Type B pancreatic cell (in vitro differentiated cells): Measurements from ENCODE around the gene ZNF80. TPM values are rescaled to one million over a fixed set of nuclear protein-coding genes. Genes with fewer than 3 reads are reported as not detected.
"Not testable (repeated sequence)": the region's sequence is repeated elsewhere in the genome, so short reads cannot be mapped to it uniquely, and the experiment has no call there.

Experiments
- DNase-seq: peaks from one replicate; pipeline ENCODE4 v3.0.0; 2021; ENCODE audit warnings: mixed read lengths; ENCODE audit not compliant: unreplicated experiment; ENCODE audit errors: extremely low spot score
- H3K27ac Mint-ChIP-seq: 2 replicates; pipeline ENCODE4 v1.8.0; 2021; ENCODE audit warnings: mild to moderate bottlenecking, mixed read lengths
- H3K27me3 Mint-ChIP-seq: 2 replicates; pipeline ENCODE4 v1.8.0; 2021; ENCODE audit warnings: mixed read lengths
- H3K36me3 Mint-ChIP-seq: 2 replicates; pipeline ENCODE4 v1.8.0; 2021; ENCODE audit warnings: mixed read lengths
- H3K4me1 Mint-ChIP-seq: one replicate; pipeline ENCODE4 v1.8.0; 2021; ENCODE audit warnings: mixed read lengths; ENCODE audit not compliant: unreplicated experiment
- H3K4me3 Mint-ChIP-seq: 2 replicates; pipeline ENCODE4 v1.8.0; 2021; ENCODE audit warnings: mild to moderate bottlenecking, mixed read lengths
- H3K9me3 Mint-ChIP-seq: 2 replicates; pipeline ENCODE4 v1.8.0; 2021; ENCODE audit warnings: mixed read lengths
- total RNA-seq: library from RNA; stranded (reverse); gene quantifications from 2 replicates; pipeline ENCODE4 v1.2.1, GENCODE V29; 2021; ENCODE audit warnings: low replicate concordance
- TF ChIP-seq, protein P1 (sequence below): fragments of 200-600 bp; sonication (generic); conservative IDR thresholded peaks from 2 replicates; pipeline ENCODE4 v1.5.0; 2021; ENCODE audit warnings: antibody characterized with exemption, mild to moderate bottlenecking

ZNF80 gene
- total RNA-seq, 1 donor from 2014 or later, result not detected

DNA sequence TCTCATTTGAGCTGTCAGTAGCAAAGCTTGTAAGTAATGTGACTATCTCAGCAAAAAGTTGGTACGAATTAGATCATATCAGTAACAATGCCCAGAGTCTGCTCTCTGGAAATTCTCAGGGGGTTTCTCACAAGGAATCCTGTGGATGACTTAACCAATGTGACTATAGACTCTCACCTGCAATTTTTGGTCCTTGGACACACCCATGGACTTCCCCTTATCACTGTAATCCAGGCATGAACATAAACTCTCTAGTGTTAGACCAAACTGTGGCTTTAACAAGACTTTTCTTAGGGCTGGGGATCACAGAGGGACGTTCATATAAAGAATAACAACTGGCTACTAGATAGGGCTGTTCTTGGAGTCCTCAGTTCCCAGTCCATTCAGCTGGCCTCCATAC lies 3.9 kb upstream of the ZNF80 start:
- Mint-ChIP-seq H3K27ac (no peak overlapping the region), H3K4me1 (no peaks in the 10 kb centered on the region), H3K4me3 (no peak overlapping the region), H3K27me3 (no peaks in the 10 kb centered on the region), H3K36me3 (no peaks in the 10 kb centered on the region), H3K9me3 (no peaks in the 10 kb centered on the region)
- TF ChIP-seq, protein P1, sequence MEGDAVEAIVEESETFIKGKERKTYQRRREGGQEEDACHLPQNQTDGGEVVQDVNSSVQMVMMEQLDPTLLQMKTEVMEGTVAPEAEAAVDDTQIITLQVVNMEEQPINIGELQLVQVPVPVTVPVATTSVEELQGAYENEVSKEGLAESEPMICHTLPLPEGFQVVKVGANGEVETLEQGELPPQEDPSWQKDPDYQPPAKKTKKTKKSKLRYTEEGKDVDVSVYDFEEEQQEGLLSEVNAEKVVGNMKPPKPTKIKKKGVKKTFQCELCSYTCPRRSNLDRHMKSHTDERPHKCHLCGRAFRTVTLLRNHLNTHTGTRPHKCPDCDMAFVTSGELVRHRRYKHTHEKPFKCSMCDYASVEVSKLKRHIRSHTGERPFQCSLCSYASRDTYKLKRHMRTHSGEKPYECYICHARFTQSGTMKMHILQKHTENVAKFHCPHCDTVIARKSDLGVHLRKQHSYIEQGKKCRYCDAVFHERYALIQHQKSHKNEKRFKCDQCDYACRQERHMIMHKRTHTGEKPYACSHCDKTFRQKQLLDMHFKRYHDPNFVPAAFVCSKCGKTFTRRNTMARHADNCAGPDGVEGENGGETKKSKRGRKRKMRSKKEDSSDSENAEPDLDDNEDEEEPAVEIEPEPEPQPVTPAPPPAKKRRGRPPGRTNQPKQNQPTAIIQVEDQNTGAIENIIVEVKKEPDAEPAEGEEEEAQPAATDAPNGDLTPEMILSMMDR, result no peak
- no peak for DNase-seq

DNA sequence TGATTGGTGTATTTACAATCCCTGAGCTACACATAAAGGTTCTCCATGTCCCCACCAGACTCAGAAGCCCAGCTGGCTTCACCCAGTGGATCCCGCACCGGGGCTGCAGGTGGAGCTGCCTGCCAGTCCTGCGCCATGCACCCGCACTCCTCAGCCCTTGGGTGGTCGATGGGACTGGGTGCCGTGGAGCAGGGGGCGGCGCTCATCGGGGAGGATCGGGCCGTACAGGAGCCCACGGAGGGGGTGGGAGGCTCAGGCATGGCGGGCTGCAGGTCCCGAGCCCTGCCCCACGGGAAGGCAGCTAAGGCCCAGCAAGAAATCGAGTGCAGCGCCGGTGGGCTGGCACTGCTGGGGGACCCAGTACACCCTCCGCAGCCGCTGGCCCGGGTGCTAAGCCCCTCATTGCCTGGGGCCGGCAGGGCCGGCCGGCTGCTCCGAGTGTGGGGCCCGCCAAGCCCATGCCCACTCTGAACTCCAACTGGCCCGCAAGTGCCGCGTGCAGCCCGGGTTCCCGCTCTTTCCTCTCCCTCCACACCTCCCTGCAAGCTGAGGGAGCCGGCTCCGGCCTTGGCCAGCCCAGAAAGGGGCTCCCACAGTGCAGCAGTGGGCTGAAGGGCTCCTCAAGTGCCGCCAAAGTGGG lies 888 bp upstream of the ZNF80 start:
- H3K36me3 Mint-ChIP-seq, H3K4me1 Mint-ChIP-seq, DNase-seq, H3K4me3 Mint-ChIP-seq, H3K27ac Mint-ChIP-seq, H3K27me3 Mint-ChIP-seq, H3K9me3 Mint-ChIP-seq: not testable (repeated sequence)

DNA sequence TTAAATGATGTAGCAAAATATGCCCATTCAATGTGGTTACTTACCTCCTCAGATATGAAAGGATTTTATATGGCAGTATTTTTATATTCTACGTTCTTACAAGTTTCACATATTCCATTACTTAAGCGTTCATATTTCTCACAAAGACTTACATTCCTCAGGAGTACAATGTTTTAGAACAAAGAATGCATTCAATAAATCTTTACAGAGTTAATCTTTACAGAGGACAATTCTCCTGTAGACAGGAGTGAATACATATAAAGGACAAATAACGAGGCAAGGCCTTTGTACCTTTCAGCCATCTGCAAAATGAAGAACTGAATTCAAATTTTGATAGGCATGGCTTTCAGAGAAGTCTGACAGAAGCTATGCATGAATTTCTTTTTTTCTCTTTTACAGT lies 1.9 kb downstream of the ZNF80 start:
- Mint-ChIP-seq H3K9me3 (no peaks in the 10 kb centered on the region), H3K27ac (no peak overlapping the region)
- TF ChIP-seq, protein P1, result no peak

DNA sequence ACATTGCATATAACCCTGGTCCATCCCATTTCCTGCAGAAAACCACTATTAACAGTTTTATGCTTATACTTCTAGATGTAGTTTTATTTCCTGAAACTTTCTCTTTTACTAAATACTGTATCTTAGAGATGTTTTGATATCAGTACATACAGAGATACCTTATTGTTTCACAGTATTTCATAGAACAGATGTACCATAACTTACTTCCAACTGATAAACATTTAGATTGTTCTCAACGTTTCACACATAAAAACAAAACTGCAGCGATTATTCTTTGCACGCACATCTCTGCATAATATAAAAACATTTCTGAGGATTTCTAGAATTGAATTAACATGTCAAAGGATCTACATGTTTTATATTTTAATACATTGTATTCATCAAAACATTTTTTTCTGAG lies 2.6 kb downstream of the ZNF80 start:
- Mint-ChIP-seq H3K36me3 (no peaks in the 10 kb centered on the region), H3K27ac (no peak overlapping the region), H3K4me1 (no peaks in the 10 kb centered on the region), H3K9me3 (no peaks in the 10 kb centered on the region), H3K4me3 (no peak overlapping the region), H3K27me3 (no peaks in the 10 kb centered on the region)
- TF ChIP-seq, protein P1, result no peak
- DNase-seq, result no peak

More for the DNA sequence above, 1.9 kb downstream of the ZNF80 start:
- Mint-ChIP-seq H3K36me3 (no peaks in the 10 kb centered on the region), H3K4me3 (no peak overlapping the region), H3K27me3 (no peaks in the 10 kb centered on the region), H3K4me1 (no peaks in the 10 kb centered on the region)
- no peak for DNase-seq

DNA sequence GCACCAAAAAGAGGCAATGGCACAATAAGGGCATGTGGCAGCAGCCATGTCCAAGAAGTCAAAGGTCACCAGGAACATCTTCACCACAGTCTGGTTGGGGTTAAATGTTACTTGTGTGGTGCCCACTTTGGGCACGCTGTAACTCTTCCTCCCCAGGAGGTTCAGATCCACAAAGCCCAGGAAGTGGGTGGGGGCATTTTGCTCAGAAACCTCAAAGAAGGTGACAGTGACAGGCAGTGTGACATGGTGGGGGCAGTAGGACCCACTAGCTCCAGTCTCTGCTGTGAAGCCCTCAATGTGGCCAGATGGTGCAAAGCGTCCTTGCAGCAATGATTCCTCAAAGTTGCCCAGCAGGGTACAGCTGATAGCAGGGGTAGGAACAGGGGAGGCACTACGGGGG lies 5.8 kb downstream of the ZNF80 start:
- DNase-seq, result no peak
- Mint-ChIP-seq H3K4me1 (no peaks in the 10 kb centered on the region), H3K4me3 (no peak overlapping the region), H3K9me3 (no peaks in the 10 kb centered on the region), H3K27me3 (no peaks in the 10 kb centered on the region), H3K36me3 (no peaks in the 10 kb centered on the region), H3K27ac (no peak overlapping the region)
- TF ChIP-seq, protein P1, result no peak

DNA sequence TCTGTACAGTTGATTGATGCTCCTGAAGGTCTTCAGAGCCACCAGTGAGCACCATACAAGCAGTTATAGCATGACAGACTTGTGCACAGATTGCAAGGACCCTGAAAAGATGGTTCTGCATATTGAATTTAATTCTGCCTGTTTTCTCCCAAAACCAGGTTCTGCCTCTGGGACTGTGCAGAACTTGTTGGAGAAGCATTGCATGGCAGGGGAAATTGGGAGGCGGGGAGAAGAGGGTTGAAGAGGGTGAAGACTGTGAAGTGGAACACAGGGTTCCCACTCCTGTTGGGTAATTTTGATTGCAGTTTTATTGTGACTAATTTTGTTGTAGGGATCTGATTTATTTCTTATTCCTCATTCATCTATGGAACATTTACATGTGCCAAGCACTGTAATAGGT lies 10.3 kb downstream of the ZNF80 start:
- H3K9me3 Mint-ChIP-seq, result no peaks in the 10 kb centered on the region
- DNase-seq, result no peak
- H3K4me3 Mint-ChIP-seq, result no peak overlapping the region
- no peaks in the 10 kb centered on the region for H3K36me3 Mint-ChIP-seq
- no peak overlapping the region for H3K27ac Mint-ChIP-seq
- H3K27me3 Mint-ChIP-seq, result no peaks in the 10 kb centered on the region
- H3K4me1 Mint-ChIP-seq, result no peaks in the 10 kb centered on the region
- TF ChIP-seq, protein P1, result no peak
